Osteoblast (primary cell): ENCODE results near the gene ACP3. TPM values are rescaled to one million over a fixed set of nuclear protein-coding genes. Genes with fewer than 3 reads are reported as not detected.

Source experiments
- DNase-seq: peaks from one replicate; pipeline ENCODE4 v3.0.0; 2011; ENCODE audit warnings: low spot score, mixed read lengths; ENCODE audit not compliant: insufficient read length; ENCODE audit errors: missing footprints
- H2AFZ ChIP-seq: 2 replicates; pipeline ENCODE4 v1.6.0; 2011; ENCODE audit warnings: mild to moderate bottlenecking, low read length
- H3K27ac ChIP-seq: 2 replicates; pipeline ENCODE4 v1.5.1; 2011; ENCODE audit warnings: mild to moderate bottlenecking, low read depth, low read length, moderate library complexity
- H3K27me3 ChIP-seq: 2 replicates; pipeline ENCODE4 v1.6.0; 2012; ENCODE audit warnings: mild to moderate bottlenecking, control low read depth, inconsistent platforms, low read length, moderate library complexity; ENCODE audit not compliant: insufficient read depth
- H3K36me3 ChIP-seq: 2 replicates; pipeline ENCODE4 v1.5.1; 2011; ENCODE audit warnings: mild to moderate bottlenecking, low read length, control low read depth, moderate library complexity; ENCODE audit not compliant: insufficient read depth
- H3K4me1 ChIP-seq: 2 replicates; pipeline ENCODE4 v1.5.1; 2011; ENCODE audit warnings: mild to moderate bottlenecking, low read length, control low read depth, moderate library complexity; ENCODE audit not compliant: insufficient read depth
- H3K4me2 ChIP-seq: 2 replicates; pipeline ENCODE4 v1.6.0; 2011; ENCODE audit warnings: mild to moderate bottlenecking, low read length; ENCODE audit not compliant: insufficient read depth
- H3K4me3 ChIP-seq: fragments of 200-600 bp; sonication (generic); 3 replicates; pipeline ENCODE4 v1.5.1; 2012; ENCODE audit warnings: mild to moderate bottlenecking, low read length, inconsistent platforms; ENCODE audit not compliant: insufficient read depth
- H3K79me2 ChIP-seq: 2 replicates; pipeline ENCODE4 v1.6.0; 2012; ENCODE audit warnings: mild to moderate bottlenecking, low read length, control low read depth, inconsistent platforms; ENCODE audit not compliant: insufficient read depth
- H3K9me3 ChIP-seq: 2 replicates; pipeline ENCODE4 v1.5.1; 2011; ENCODE audit warnings: low read depth, low read length, control low read depth
- H4K20me1 ChIP-seq: 2 replicates; pipeline ENCODE4 v1.6.0; 2012; ENCODE audit warnings: mild to moderate bottlenecking, low read length, control low read depth; ENCODE audit not compliant: insufficient read depth
- total RNA-seq: library from RNA; depleted of rRNA; stranded (reverse); fragments of >200 nt; gene quantifications from 2 replicates; pipeline ENCODE4 v1.2.3, GENCODE V29; 2012
- TF ChIP-seq, protein P1 (sequence below): IDR thresholded peaks from 2 replicates; pipeline ENCODE4 v1.5.1; 2011; ENCODE audit warnings: mild to moderate bottlenecking, low read depth, low read length, moderate library complexity; ENCODE audit errors: extremely low read depth

ACP3 gene
- total RNA-seq, 1 donor = under 0.01 TPM

- H3K4me1 ChIP-seq = no peaks in the 10 kb centered on the region
- H3K27me3 ChIP-seq = peaks cover 3% of the 10 kb centered on the region
- no peak overlapping the region for H3K27ac ChIP-seq
- H3K9me3 ChIP-seq = no peaks in the 10 kb centered on the region
- TF ChIP-seq, protein P1, sequence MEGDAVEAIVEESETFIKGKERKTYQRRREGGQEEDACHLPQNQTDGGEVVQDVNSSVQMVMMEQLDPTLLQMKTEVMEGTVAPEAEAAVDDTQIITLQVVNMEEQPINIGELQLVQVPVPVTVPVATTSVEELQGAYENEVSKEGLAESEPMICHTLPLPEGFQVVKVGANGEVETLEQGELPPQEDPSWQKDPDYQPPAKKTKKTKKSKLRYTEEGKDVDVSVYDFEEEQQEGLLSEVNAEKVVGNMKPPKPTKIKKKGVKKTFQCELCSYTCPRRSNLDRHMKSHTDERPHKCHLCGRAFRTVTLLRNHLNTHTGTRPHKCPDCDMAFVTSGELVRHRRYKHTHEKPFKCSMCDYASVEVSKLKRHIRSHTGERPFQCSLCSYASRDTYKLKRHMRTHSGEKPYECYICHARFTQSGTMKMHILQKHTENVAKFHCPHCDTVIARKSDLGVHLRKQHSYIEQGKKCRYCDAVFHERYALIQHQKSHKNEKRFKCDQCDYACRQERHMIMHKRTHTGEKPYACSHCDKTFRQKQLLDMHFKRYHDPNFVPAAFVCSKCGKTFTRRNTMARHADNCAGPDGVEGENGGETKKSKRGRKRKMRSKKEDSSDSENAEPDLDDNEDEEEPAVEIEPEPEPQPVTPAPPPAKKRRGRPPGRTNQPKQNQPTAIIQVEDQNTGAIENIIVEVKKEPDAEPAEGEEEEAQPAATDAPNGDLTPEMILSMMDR = no peak
- no peak overlapping the region for H3K4me2 ChIP-seq
- H3K79me2 ChIP-seq = no peaks in the 10 kb centered on the region
- H2AFZ ChIP-seq = no peak overlapping the region
- no peaks in the 10 kb centered on the region for H3K36me3 ChIP-seq
- DNase-seq = no peak
- H3K4me3 ChIP-seq = no peak overlapping the region
- no peaks in the 10 kb centered on the region for H4K20me1 ChIP-seq
Observed at GRCh38 chr3:132351222-132351806, 34.1 kb downstream of the ACP3 start.

DNA sequence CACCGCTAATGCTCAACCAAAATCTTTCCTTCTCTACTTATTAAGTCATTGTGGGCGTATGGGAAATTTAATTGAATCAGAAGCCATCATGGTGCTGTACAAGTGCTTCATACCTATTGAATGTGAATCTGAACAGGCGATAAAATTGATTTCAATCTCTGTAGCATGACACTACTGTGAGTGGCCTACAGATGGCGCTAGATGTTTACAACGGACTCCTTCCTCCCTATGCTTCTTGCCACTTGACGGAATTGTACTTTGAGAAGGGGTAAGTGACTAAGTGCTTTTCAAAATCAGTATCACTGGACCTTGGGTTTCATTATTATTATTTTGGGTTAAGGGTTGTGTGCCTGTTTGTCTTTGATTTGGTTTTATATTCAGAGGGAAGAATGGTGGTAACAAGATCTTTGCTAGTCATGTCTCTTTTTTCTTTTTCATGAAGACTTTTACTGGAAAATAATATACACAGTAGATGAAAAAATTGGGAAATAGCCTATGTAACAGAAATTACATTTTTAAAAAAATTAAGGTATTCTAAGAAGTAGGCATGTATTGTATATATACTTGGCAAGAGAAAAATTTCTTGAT, 35.4 kb downstream of the ACP3 start:
- Histone ChIP-seq H2AFZ (no peak overlapping the region), H3K36me3 (no peaks in the 10 kb centered on the region), H3K4me3 (no peak overlapping the region), H3K9me3 (no peaks in the 10 kb centered on the region), H3K27ac (no peak overlapping the region), H3K27me3 (peaks cover 4% of the 10 kb centered on the region), H4K20me1 (no peaks in the 10 kb centered on the region), H3K4me2 (no peak overlapping the region), H3K4me1 (no peaks in the 10 kb centered on the region), H3K79me2 (no peaks in the 10 kb centered on the region)
- peak; percentile 72 for DNase-seq
- TF ChIP-seq, protein P1 = peak; percentile 95

- no peaks in the 10 kb centered on the region for H4K20me1 ChIP-seq
- no peak overlapping the region for H3K4me3 ChIP-seq
- TF ChIP-seq, protein P1 = no peak
- no peak overlapping the region for H3K4me2 ChIP-seq
- no peaks in the 10 kb centered on the region for H3K79me2 ChIP-seq
- H3K9me3 ChIP-seq = no peaks in the 10 kb centered on the region
- H3K27me3 ChIP-seq = peaks cover 7% of the 10 kb centered on the region
- H2AFZ ChIP-seq = no peak overlapping the region
- H3K27ac ChIP-seq = no peak overlapping the region
- no peaks in the 10 kb centered on the region for H3K4me1 ChIP-seq
- no peaks in the 10 kb centered on the region for H3K36me3 ChIP-seq
- DNase-seq = peak; percentile 73
Observed at GRCh38 chr3:132354916-132355702, 37.9 kb downstream of the ACP3 start.

GRCh38 chr3:132356568-132356967, 39.4 kb downstream of the ACP3 start:
- no peak overlapping the region for H3K4me2 ChIP-seq
- no peak overlapping the region for H3K27ac ChIP-seq
- TF ChIP-seq, protein P1 = no peak
- H3K9me3 ChIP-seq = no peaks in the 10 kb centered on the region
- H3K27me3 ChIP-seq = peaks cover 11% of the 10 kb centered on the region
- H2AFZ ChIP-seq = no peak overlapping the region
- H3K36me3 ChIP-seq = no peaks in the 10 kb centered on the region
- no peaks in the 10 kb centered on the region for H3K4me1 ChIP-seq
- no peaks in the 10 kb centered on the region for H3K79me2 ChIP-seq
- no peaks in the 10 kb centered on the region for H4K20me1 ChIP-seq
- no peak overlapping the region for H3K4me3 ChIP-seq
- no peak for DNase-seq
